ENCODE data around the gene CWC25. TPM values are rescaled to one million over a fixed set of nuclear protein-coding genes. Genes with fewer than 3 reads are reported as not detected.
A peak's percentile ranks its signal among the peaks of the same experiment; 100 is the strongest.

Gene CWC25
- total and polyA plus RNA-seq, 2 of the 13 experiments (the other 11 are each of a cell fraction or from before 2014, with no cell fraction given), result 15.6 to 22.7 TPM

DNA sequence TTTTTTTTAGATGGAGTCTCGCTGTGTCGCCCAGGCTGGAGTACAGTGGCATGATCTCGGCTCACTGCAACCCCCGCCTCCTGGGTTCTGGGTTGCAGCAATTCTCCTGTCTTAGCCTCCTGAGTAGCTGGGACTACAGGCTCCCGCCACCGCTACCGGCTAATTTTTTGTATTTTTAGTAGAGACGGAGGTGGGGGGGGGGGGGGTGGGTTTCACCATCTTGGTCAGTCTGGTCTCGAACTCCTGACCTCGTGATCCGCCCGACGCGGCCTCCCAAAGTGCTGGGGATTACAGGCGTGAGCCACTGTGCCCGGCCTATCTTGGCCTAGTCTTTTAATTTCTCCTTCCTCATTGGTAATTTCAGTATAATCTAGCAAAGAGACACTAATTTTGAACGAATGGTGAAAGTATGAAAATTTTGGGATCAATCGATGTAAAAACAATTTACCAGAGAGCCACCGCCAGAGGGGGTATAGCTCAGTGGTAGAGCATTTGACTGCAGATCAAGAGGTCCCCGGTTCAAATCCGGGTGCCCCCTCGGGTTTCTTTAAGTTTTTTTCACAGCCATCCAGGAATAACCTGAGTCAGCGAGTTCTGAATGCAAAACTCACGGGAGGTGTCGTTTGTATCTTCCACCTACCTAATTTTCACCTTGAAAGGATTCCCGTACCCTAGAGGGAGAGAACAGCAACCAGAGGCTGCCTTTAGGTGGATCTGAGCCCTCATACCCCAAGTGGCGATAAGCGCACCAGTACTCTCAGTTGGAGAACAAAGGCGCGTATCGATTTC lies 42.3 kb upstream of the CWC25 start (continued):
- TF ChIP-seq ZNF800 (CRISPR knock-in tag; IDR thresholded peaks at IDR 0.05) (peak; percentile 80; the same call in 1 of the 2 replicates), ZNF431 (CRISPR knock-in tag; IDR thresholded peaks at IDR 0.05; ENCODE audit: borderline replicate concordance, low read depth) (no peak), ZKSCAN8 (CRISPR knock-in tag; IDR thresholded peaks at IDR 0.05; ENCODE audit: borderline replicate concordance) (peak; percentile 61; the same call in 1 of the 2 replicates), ZHX1 (CRISPR knock-in tag; IDR thresholded peaks at IDR 0.05; ENCODE audit: low read depth) (no peak), FOXO1 (CRISPR knock-in tag; IDR thresholded peaks at IDR 0.05) (no peak), ZNF780A (CRISPR knock-in tag; IDR thresholded peaks at IDR 0.05) (no peak), ARID2 (CRISPR knock-in tag; IDR thresholded peaks at IDR 0.05; ENCODE audit: borderline replicate concordance) (no peak), ZNF383 (CRISPR knock-in tag; IDR thresholded peaks at IDR 0.05; ENCODE audit: borderline replicate concordance) (no peak), MTF1 (CRISPR knock-in tag; IDR thresholded peaks at IDR 0.05) (no peak), MED1 (CRISPR knock-in tag; IDR thresholded peaks at IDR 0.05) (peak; percentile 74), ZNF30 (CRISPR knock-in tag; IDR thresholded peaks at IDR 0.05) (0 out of 2 replicates have a peak, but pooled peaks have one; percentile 42), ATF7 (IDR thresholded peaks at IDR 0.05) (no peak), ATF7 (CRISPR knock-in tag; IDR thresholded peaks at IDR 0.05) (no peak; the same call in 1 of the 2 replicates), ISX (CRISPR knock-in tag; conservative IDR thresholded peaks at IDR 0.05) (no peak), SRSF9 (IDR thresholded peaks at IDR 0.05; ENCODE audit: borderline replicate concordance, insufficient read depth, low read depth, low read length, poor library complexity, severe bottlenecking) (no peak), WIZ (CRISPR knock-in tag; IDR thresholded peaks at IDR 0.05) (no peak), RNF2 (conservative IDR thresholded peaks at IDR 0.05; ENCODE audit: low read depth) (no peak), SSRP1 (CRISPR knock-in tag; IDR thresholded peaks at IDR 0.05) (peak; percentile 97; the same call in 1 of the 2 replicates), ZGPAT (CRISPR knock-in tag; IDR thresholded peaks at IDR 0.05) (peak; percentile 84)
- TF ChIP-seq, protein P1, sequence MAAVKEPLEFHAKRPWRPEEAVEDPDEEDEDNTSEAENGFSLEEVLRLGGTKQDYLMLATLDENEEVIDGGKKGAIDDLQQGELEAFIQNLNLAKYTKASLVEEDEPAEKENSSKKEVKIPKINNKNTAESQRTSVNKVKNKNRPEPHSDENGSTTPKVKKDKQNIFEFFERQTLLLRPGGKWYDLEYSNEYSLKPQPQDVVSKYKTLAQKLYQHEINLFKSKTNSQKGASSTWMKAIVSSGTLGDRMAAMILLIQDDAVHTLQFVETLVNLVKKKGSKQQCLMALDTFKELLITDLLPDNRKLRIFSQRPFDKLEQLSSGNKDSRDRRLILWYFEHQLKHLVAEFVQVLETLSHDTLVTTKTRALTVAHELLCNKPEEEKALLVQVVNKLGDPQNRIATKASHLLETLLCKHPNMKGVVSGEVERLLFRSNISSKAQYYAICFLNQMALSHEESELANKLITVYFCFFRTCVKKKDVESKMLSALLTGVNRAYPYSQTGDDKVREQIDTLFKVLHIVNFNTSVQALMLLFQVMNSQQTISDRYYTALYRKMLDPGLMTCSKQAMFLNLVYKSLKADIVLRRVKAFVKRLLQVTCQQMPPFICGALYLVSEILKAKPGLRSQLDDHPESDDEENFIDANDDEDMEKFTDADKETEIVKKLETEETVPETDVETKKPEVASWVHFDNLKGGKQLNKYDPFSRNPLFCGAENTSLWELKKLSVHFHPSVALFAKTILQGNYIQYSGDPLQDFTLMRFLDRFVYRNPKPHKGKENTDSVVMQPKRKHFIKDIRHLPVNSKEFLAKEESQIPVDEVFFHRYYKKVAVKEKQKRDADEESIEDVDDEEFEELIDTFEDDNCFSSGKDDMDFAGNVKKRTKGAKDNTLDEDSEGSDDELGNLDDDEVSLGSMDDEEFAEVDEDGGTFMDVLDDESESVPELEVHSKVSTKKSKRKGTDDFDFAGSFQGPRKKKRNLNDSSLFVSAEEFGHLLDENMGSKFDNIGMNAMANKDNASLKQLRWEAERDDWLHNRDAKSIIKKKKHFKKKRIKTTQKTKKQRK (IDR thresholded peaks at IDR 0.05; ENCODE audit: low read length), result no peak

All from HepG2 (cell line).